Mammary microvascular endothelial cell (primary cell): Measurements from ENCODE around the gene KCNK3. TPM values are rescaled to one million over a fixed set of nuclear protein-coding genes. Genes with fewer than 3 reads are reported as not detected.

Experiments used
- total RNA-seq: library from RNA; depleted of rRNA; stranded (reverse); fragments of >200 nt; gene quantifications from 2 replicates; pipeline ENCODE4 v1.2.3, GENCODE V29; 2015

Gene KCNK3
- total RNA-seq, result not detected in 2 replicates

GRCh38 chr2:26692279-26692896 is at the start of gene KCNK3:
Gene KCNK3 (plus strand): TSS chr2:26692722. CDS start chr2:26692876, 154 bp downstream.

GRCh38 chr2:26764078-26764887 is 71.8 kb downstream of the KCNK3 start, which contains the start of gene SLC35F6:
Gene SLC35F6 (plus strand): TSS chr2:26764284. CDS start chr2:26764350, 66 bp downstream.

Other genes with a start within 250 kb of the KCNK3 start
- gene OTOF, start 214.6 kb upstream of the KCNK3 start, total RNA-seq, result 1.3 TPM in 2 replicates
- gene CIB4, start 51.4 kb upstream of the KCNK3 start, total RNA-seq, result not detected in 2 replicates
- gene SLC35F6, start 71.6 kb downstream of the KCNK3 start, total RNA-seq, result 46.9 and 49.4 TPM in 2 replicates
- 11.5 and 17.0 TPM in 2 replicates for gene CENPA, start 93.3 kb downstream of the KCNK3 start, total RNA-seq
- not detected in 2 replicates for gene DPYSL5, start 155.4 kb downstream of the KCNK3 start, total RNA-seq